ENCODE data around the gene DIS3L. TPM values are rescaled to one million over a fixed set of nuclear protein-coding genes. Genes with fewer than 3 reads are reported as not detected.
"Not testable (repeated sequence)": the region's sequence is repeated elsewhere in the genome, so short reads cannot be mapped to it uniquely, and the experiment has no call there.

Gene DIS3L
- total RNA-seq, 4 donors from 2014 or later, result 21.9 to 35.1 (median 32.1) TPM

DNA sequence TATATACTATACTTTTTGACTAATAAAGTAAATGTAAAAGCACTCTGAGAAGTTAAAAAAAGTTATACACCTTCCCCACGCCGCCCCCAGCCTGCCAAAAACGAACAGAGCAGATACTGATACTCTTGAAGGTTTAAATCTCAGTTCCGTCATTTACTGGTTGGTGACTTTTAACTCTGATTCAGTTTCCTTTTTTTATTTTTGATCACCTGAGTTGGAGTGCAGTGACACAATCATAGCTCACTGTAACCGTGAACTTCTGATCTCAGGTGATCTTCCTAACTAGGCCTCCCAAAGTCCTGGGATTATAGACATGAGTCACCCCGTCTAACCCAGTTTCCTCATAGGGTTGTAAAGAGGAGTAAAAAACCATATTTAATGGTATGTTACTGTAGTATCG lies 66.4 kb downstream of the DIS3L start:
- H3K4me3 ChIP-seq, result no peak overlapping the region
- no peaks in the 10 kb centered on the region for H3K9me3 ChIP-seq
- DNase-seq, result no peak
- no peak overlapping the region for H3K27ac ChIP-seq
- in situ Hi-C loops (cut with MboI; ENCODE audit: low sequenced_read_pairs in 4 of 4), result no loop called here
- intact Hi-C loops (cut with DNase I; ENCODE audit: low total_unique reads), result loop anchor here (10.0 kb wide), 1 partner anchor 135 kb away; the partner anchor contains the start of gene SNAPC5
- peaks cover 0 to 5% of the 10 kb centered on the region in 2 donors for H3K4me1 ChIP-seq
- H3K27me3 ChIP-seq, result no peaks in the 10 kb centered on the region
- TF ChIP-seq, protein P1, sequence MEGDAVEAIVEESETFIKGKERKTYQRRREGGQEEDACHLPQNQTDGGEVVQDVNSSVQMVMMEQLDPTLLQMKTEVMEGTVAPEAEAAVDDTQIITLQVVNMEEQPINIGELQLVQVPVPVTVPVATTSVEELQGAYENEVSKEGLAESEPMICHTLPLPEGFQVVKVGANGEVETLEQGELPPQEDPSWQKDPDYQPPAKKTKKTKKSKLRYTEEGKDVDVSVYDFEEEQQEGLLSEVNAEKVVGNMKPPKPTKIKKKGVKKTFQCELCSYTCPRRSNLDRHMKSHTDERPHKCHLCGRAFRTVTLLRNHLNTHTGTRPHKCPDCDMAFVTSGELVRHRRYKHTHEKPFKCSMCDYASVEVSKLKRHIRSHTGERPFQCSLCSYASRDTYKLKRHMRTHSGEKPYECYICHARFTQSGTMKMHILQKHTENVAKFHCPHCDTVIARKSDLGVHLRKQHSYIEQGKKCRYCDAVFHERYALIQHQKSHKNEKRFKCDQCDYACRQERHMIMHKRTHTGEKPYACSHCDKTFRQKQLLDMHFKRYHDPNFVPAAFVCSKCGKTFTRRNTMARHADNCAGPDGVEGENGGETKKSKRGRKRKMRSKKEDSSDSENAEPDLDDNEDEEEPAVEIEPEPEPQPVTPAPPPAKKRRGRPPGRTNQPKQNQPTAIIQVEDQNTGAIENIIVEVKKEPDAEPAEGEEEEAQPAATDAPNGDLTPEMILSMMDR (IDR thresholded peaks at IDR 0.05 in 4 of 5, conservative IDR thresholded peaks at IDR 0.05 in 1 of 5), result no peak
- TF ChIP-seq POLR2A (IDR thresholded peaks at IDR 0.05), result no peak
- H3K36me3 ChIP-seq, result no peaks in the 10 kb centered on the region
- ATAC-seq, result no peak

DNA sequence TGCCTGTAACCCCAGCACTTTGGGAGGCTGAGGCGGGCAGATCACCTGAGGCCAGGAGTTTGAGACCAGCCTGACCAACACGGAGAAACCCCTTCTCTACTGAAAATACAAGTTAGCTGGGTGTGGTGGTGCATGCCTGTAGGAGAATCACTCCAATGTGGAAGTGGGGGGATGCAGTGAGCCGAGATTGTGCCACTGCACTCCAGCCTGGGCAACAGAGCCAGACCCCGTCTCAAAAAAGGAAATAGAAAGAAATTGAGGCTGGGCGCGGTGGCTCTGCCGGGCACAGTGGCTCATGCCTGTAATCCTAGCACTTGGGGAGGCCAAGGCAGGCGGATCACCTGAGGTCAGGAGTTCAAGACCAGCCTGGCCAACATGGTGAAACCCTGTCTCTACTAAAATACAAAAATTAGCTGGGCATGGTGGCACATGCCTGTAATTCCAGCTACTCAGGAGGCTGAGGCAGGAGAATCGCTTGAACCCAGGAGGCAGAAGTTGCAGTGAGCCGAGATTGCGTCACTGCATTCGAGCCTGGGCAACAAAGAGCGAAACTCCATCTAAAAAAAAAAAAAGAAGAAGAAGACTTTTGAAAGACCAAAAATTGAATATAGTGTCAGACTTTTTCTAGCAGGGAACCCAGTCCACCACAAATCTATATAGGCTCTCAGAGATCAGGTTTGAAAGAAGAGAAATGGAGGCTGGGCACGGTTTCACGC lies 68.5 kb downstream of the DIS3L start:
- ATAC-seq; H3K27ac ChIP-seq; in situ Hi-C loops (cut with MboI; ENCODE audit: low sequenced_read_pairs in 4 of 4); H3K9me3 ChIP-seq; H3K4me1 ChIP-seq; DNase-seq; H3K36me3 ChIP-seq; H3K4me3 ChIP-seq; H3K27me3 ChIP-seq; intact Hi-C loops (cut with DNase I; ENCODE audit: low total_unique reads): not testable (repeated sequence)

DNA sequence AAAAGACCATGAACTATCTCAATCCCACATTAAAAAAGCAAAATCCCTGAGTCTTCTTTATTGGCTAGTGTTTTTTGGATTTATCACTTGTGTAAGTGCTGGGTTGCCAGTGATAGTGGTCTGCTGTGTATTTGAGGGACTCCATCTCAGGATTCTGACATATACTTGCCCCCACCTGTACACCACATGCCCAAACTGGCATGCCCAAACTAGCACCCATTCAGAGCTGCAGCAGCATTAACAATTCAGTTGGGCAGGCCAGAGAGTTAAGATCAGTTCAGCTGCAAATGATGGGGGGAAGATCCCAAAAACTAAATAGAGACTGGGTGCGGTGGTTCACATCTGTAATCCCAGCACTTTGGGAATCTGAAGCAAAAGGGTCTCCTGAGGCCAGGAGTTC lies 69.4 kb downstream of the DIS3L start:
- ATAC-seq (no peak), DNase-seq (no peak)
- TF ChIP-seq, protein P1 (IDR thresholded peaks at IDR 0.05 in 4 of 5, conservative IDR thresholded peaks at IDR 0.05 in 1 of 5), result no peak
- no peak for TF ChIP-seq POLR2A (IDR thresholded peaks at IDR 0.05)
- no peak overlapping the region for H3K27ac ChIP-seq
- no peaks in the 10 kb centered on the region for H3K27me3 ChIP-seq
- H3K4me1 ChIP-seq, result no peaks in the 10 kb centered on the region
- H3K4me3 ChIP-seq, result no peak overlapping the region
- no peaks in the 10 kb centered on the region for H3K36me3 ChIP-seq
- in situ Hi-C loops (cut with MboI; ENCODE audit: low sequenced_read_pairs in 4 of 4) (no loop called here), intact Hi-C loops (cut with DNase I; ENCODE audit: low total_unique reads) (no loop called here)
- H3K9me3 ChIP-seq, result no peaks in the 10 kb centered on the region

DNA sequence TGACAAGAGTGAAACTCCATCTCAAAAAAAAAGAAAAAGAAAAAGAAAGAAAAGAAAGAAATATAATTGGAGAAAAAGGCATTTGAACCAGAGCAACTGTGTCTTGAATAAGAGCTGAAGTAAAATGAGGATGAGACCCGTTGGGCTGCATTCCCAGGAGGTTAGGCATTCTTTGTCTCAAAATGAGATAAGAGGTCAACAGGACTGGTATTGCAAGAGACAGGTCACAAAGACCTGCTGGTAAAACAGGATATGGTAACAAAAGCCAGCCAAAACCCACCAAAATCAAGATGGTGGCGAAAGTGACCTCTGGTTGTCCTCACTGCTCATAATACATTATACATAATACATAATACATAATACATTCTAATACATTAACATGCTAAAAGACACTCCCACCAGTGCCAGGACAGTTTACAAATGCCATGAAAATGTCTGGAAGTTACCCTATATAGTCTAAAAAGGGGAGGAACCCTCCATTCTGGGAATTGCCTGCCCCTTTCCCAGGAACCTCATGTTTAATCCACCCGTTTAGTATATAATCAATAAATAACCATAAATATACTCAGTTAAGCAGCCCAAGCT lies 71.7 kb downstream of the DIS3L start:
- DNase-seq (no peak), ATAC-seq (no peak)
- no peak overlapping the region for H3K4me3 ChIP-seq
- in situ Hi-C loops (cut with MboI; ENCODE audit: low sequenced_read_pairs in 4 of 4), result no loop called here
- TF ChIP-seq, protein P1 (IDR thresholded peaks at IDR 0.05 in 4 of 5, conservative IDR thresholded peaks at IDR 0.05 in 1 of 5), result no peak
- no peak for TF ChIP-seq POLR2A (IDR thresholded peaks at IDR 0.05)
- no peaks in the 10 kb centered on the region for H3K36me3 ChIP-seq
- no peaks in the 10 kb centered on the region for H3K9me3 ChIP-seq
- H3K27me3 ChIP-seq, result no peaks in the 10 kb centered on the region
- no peak overlapping the region for H3K27ac ChIP-seq
- peaks cover 0 to under 1% of the 10 kb centered on the region in 2 donors for H3K4me1 ChIP-seq
- intact Hi-C loops (cut with DNase I; ENCODE audit: low total_unique reads), result no loop called here

DNA sequence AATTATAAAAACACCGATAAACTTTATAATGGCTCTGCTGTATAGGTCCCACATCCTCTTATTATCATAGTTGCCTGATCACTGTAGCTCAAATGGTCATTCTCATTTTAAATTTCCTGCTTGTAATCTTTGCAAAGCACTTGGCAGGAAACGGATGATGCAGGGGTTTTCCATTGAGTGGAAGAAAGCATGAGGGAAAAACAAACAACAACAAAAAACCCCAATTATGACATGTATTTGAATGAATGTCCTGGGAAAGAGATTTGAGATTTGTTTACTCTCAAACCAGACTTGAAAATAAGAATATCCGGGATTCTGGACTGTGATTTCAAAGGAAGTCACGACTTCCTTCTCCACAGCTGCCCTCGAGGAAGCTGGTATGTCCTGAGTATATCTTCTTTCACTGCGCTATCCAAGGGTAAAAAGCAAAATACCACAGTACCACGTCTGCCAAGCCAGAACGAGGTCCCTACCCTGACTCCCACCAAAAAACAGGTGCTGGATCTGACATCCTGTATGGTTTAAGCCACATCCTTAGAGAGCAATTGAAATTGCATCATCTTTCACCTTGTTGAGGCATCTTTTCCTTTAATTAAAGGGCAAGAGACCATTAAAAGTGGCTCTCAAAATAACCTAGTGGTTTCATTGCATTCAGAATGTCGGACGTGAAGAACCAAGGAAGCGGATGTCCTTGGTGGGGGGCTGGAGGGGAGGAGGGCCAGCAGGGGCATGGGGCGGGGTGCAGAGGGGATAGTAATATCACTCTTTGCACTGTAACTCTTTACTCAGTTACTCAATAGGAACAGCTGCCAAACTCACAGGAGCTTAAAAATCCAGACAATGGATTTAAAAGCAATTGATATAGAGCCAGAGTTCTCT lies 76.6 kb downstream of the DIS3L start:
- peak in 1 of 2 donors; percentile 64 for ATAC-seq
- no peak for DNase-seq
- intact Hi-C loops (cut with DNase I; ENCODE audit: low total_unique reads) (no loop called here), in situ Hi-C loops (cut with MboI; ENCODE audit: low sequenced_read_pairs in 4 of 4) (no loop called here)
- H3K4me3 ChIP-seq, result peak overlapping the region; percentile 48 to 54 (median 48)
- peak overlapping the region; percentile 45 to 66 (median 52) for H3K27ac ChIP-seq
- H3K4me1 ChIP-seq, result peaks cover 0 to 4% of the 10 kb centered on the region in 2 donors
- TF ChIP-seq, protein P1 (IDR thresholded peaks at IDR 0.05 in 4 of 5, conservative IDR thresholded peaks at IDR 0.05 in 1 of 5), result no peak
- TF ChIP-seq POLR2A (IDR thresholded peaks at IDR 0.05), result no peak
- no peaks in the 10 kb centered on the region for H3K9me3 ChIP-seq
- H3K36me3 ChIP-seq, result no peaks in the 10 kb centered on the region
- H3K27me3 ChIP-seq, result no peaks in the 10 kb centered on the region
